Measurements from ENCODE around the gene PGAP2. TPM values are rescaled to one million over a fixed set of nuclear protein-coding genes. Genes with fewer than 3 reads are reported as not detected.

PGAP2 gene
- total RNA-seq, 1 experiment from 2014 or later = 37.4 TPM

DNA sequence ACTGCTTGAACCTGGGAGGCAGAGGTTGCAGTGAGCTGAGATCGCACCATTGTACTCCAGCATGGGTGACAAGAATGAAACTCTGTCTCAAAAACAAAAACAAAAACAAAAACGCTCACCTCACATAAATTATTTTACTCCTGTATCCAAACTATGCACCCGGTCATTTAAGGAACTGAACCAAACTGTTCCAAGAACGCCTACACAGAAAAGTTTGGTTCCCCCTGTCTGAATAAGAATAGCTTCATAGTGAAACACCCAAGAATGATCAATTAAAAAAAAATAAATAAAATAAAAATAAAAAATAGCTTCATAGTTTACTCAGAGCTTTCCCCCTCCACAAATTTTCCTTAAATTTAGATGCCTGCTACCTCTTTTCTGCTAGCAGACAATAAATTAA lies 24.7 kb upstream of the PGAP2 start:
- Histone ChIP-seq H2BK12ac (ENCODE audit: insufficient read length, low read depth, low read length) (no peak overlapping the region), H2BK5ac (ENCODE audit: insufficient read length, low read length) (no peak overlapping the region), H3K79me1 (ENCODE audit: insufficient read depth, low read depth, low read length, poor library complexity, severe bottlenecking) (peaks cover 8% of the 10 kb centered on the region), H3K4me2 (ENCODE audit: insufficient read depth, insufficient read length, low read length) (no peak overlapping the region), H2BK15ac (ENCODE audit: low read depth, low read length) (no peak overlapping the region), H3K27me3 (ENCODE audit: insufficient read depth, low read length) (no peaks in the 10 kb centered on the region), H3K27ac (ENCODE audit: insufficient read length, low read depth, low read length) (no peak overlapping the region), H3K18ac (ENCODE audit: insufficient read length, low read depth, low read length) (no peak overlapping the region), H3K4me1 (ENCODE audit: insufficient read depth, low read length) (no peaks in the 10 kb centered on the region), H4K8ac (replicated peaks; ENCODE audit: insufficient read length, low read depth, low read length) (no peak overlapping the region), H2AK5ac (ENCODE audit: insufficient read length, low read length) (no peak overlapping the region), H3K9me3 (ENCODE audit: control insufficient read depth, low read depth, low read length) (no peaks in the 10 kb centered on the region), H3K79me2 (ENCODE audit: insufficient read depth, low read length) (peaks cover 27% of the 10 kb centered on the region; the same call in 1 of the 2 replicates), H3K14ac (ENCODE audit: insufficient read depth, low read length) (no peak overlapping the region), H4K20me1 (ENCODE audit: control insufficient read depth, insufficient read depth, insufficient read length) (peaks cover 3% of the 10 kb centered on the region), H2BK120ac (ENCODE audit: low read depth, low read length, poor library complexity, severe bottlenecking) (no peak overlapping the region), H3K9ac (ENCODE audit: extremely low read depth, insufficient read length, low read length) (no peak overlapping the region), H2AFZ (ENCODE audit: low read length) (no peak overlapping the region), H3K23me2 (ENCODE audit: insufficient read length, low read depth, low read length, poor library complexity, severe bottlenecking) (no peaks in the 10 kb centered on the region), H4K5ac (ENCODE audit: insufficient read length, low read depth, low read length) (no peak overlapping the region), H4K91ac (ENCODE audit: insufficient read length, low read depth, low read length) (no peak overlapping the region), H3T11ph (ENCODE audit: low read length) (no peak overlapping the region), H2BK20ac (ENCODE audit: low read depth, low read length, poor library complexity, severe bottlenecking) (no peak overlapping the region), H3K23ac (ENCODE audit: insufficient read length, low read depth, low read length) (no peak overlapping the region), H3K56ac (ENCODE audit: insufficient read length, low read depth, low read length) (no peak overlapping the region), H3K4ac (ENCODE audit: low read depth, low read length) (no peak overlapping the region)
- Mint-ChIP-seq H3K4me3 (no peak overlapping the region), H3K27ac (peak overlapping the region in 2 of 3 experiments; percentile 53 to 73; a peak in 3 of 7 replicates), H3K36me3 (ENCODE audit: insufficient read depth in 1 of 3, low read depth in 3 of 3) (peaks cover 16 to 48% (median 42%) of the 10 kb centered on the region in 3 experiments; a peak in 6 of 7 replicates), H3K4me1 (peaks cover 8% of the 10 kb centered on the region in 2 experiments), H3K9me3 (no peaks in the 10 kb centered on the region), H3K27me3 (ENCODE audit: low read depth) (no peaks in the 10 kb centered on the region)
- TF ChIP-seq, protein P1, sequence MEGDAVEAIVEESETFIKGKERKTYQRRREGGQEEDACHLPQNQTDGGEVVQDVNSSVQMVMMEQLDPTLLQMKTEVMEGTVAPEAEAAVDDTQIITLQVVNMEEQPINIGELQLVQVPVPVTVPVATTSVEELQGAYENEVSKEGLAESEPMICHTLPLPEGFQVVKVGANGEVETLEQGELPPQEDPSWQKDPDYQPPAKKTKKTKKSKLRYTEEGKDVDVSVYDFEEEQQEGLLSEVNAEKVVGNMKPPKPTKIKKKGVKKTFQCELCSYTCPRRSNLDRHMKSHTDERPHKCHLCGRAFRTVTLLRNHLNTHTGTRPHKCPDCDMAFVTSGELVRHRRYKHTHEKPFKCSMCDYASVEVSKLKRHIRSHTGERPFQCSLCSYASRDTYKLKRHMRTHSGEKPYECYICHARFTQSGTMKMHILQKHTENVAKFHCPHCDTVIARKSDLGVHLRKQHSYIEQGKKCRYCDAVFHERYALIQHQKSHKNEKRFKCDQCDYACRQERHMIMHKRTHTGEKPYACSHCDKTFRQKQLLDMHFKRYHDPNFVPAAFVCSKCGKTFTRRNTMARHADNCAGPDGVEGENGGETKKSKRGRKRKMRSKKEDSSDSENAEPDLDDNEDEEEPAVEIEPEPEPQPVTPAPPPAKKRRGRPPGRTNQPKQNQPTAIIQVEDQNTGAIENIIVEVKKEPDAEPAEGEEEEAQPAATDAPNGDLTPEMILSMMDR (conservative IDR thresholded peaks at IDR 0.05) = no peak
- 100% methylated on average over 2 of the region's 4 CpGs for WGBS (ENCODE audit: extremely low coverage, insufficient read length, low lambda C conversion rate)
- no peak for DNase-seq
